C4-2B (cell line): ENCODE results near the gene CERS1.

Experiments
- CTCF ChIP-seq: fragments of 450-650 bp; conservative IDR thresholded peaks from 2 replicates; pipeline ENCODE4 v1.5.1; 2017; ENCODE audit warnings: mild to moderate bottlenecking
- ZFX ChIP-seq: fragments of 450-650 bp; IDR thresholded peaks from 2 replicates; pipeline ENCODE4 v1.6.1; 2017

DNA sequence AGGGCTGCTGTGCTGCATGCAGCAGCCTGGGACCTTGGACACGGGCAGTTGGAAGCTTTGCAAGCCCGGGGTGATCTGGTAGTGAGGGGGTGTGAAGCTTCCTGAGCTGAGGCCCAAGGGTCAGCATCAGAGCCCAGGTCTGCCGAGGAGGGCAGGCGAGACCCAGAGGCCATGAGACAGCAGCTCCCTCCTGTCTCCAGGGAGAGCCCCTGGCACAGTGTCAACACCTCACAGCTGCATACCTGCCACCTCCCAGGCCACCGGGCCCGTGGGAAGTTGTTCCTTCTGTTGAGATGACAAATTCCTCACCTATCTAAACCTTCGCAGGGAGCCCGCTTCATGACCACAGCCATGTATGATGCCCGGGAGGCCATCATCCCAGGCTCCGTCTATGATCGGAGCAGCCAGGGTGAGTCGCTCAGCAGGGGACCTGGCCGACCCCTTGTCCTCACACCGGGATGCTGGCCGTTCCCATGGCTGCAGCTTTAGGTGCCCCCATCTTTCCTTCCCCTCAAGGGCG, 32.1 kb downstream of the CERS1 start:
- TF ChIP-seq CTCF (no peak), ZFX (no peak)
